Memory B cell (primary cell): ENCODE results near the gene ABCA7.
A peak's percentile ranks its signal among the peaks of the same experiment; 100 is the strongest.
"Not testable (repeated sequence)": the region's sequence is repeated elsewhere in the genome, so short reads cannot be mapped to it uniquely, and the experiment has no call there.

Source experiments
- ATAC-seq: fragments of 150-1000 bp; cut with Tn5 transposase; 2 replicates; pipeline ENCODE4 v1.10.0; 2021; ENCODE audit warnings: low read depth, mild to moderate bottlenecking, moderate library complexity
- DNase-seq, 2 donors: peaks; one replicate each; pipeline ENCODE4 v3.0.0; 2022; ENCODE audit warnings: low spot score in 2 of 2
- H3K27ac Mint-ChIP-seq: one replicate; pipeline ENCODE4 v1.8.0; 2022; ENCODE audit warnings: mild to moderate bottlenecking, moderate library complexity, mixed read lengths
- H3K27me3 Mint-ChIP-seq: one replicate; pipeline ENCODE4 v1.8.0; 2022; ENCODE audit warnings: mixed read lengths
- H3K36me3 Mint-ChIP-seq: one replicate; pipeline ENCODE4 v1.8.0; 2022; ENCODE audit warnings: mild to moderate bottlenecking, mixed read lengths
- H3K4me1 Mint-ChIP-seq: one replicate; pipeline ENCODE4 v1.8.0; 2022; ENCODE audit warnings: mixed read lengths
- H3K4me3 Mint-ChIP-seq: one replicate; pipeline ENCODE4 v1.8.0; 2022; ENCODE audit warnings: mild to moderate bottlenecking, moderate library complexity, mixed read lengths
- H3K9me3 Mint-ChIP-seq: one replicate; pipeline ENCODE4 v1.8.0; 2022; ENCODE audit warnings: mixed read lengths

ABCA7 gene

GRCh38 chr19:1113030-1113985 is 73.4 kb downstream of the ABCA7 start:
- Mint-ChIP-seq H3K4me3 (no peak overlapping the region), H3K4me1 (peaks cover 2% of the 10 kb centered on the region), H3K27me3 (no peaks in the 10 kb centered on the region), H3K27ac (no peak overlapping the region), H3K36me3 (peaks cover 3% of the 10 kb centered on the region), H3K9me3 (no peaks in the 10 kb centered on the region)
- DNase-seq (peak; percentile 80 to 87), ATAC-seq (peak; percentile 94)

GRCh38 chr19:1113986-1114483 is 74.1 kb downstream of the ABCA7 start:
- Mint-ChIP-seq H3K4me1 (peaks cover 2% of the 10 kb centered on the region), H3K27ac (no peak overlapping the region), H3K4me3 (no peak overlapping the region), H3K36me3 (peaks cover 2% of the 10 kb centered on the region), H3K27me3 (no peaks in the 10 kb centered on the region), H3K9me3 (no peaks in the 10 kb centered on the region)
- ATAC-seq (no peak), DNase-seq (no peak)

DNA sequence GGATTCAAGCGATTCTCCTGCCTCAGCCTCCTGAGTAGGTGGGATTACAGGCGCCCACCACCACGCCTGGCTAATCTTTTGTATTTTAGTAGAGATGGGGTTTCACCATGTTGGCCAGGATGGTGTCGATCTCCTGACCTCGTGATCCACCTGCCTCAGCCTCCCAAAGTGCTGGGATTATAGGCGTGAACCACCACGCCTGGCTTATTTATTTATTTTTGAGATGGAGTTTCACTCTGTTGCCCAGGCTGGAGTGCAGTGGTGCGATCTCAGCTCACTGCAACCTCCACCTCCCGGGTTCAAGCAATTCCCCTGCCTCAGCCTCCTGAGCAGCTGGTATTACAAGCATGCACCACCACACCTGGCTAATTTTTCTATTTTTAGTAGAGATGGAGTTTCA is 74.8 kb downstream of the ABCA7 start:
- H3K9me3 Mint-ChIP-seq, H3K36me3 Mint-ChIP-seq, DNase-seq, H3K27me3 Mint-ChIP-seq, H3K4me1 Mint-ChIP-seq, ATAC-seq, H3K27ac Mint-ChIP-seq, H3K4me3 Mint-ChIP-seq: not testable (repeated sequence)
